H1 (cell line): ENCODE measurements around the gene ITGB2. TPM values are rescaled to one million over a fixed set of nuclear protein-coding genes. Genes with fewer than 3 reads are reported as not detected.

Experiments
- CTCF ChIA-PET: fragments of 300-600 bp; sonication (Branson Sonifier 250); formaldehyde crosslinking; loops from one replicate; lab custom pipeline; 2021; ENCODE audit not compliant: partially characterized antibody; lab: Charles Lee
- POLR2A ChIA-PET: fragments of 300-600 bp; sonication (Branson Sonifier 250); formaldehyde crosslinking; loops from one replicate; lab custom pipeline; 2021; ENCODE audit warnings: inconsistent platforms; ENCODE audit not compliant: partially characterized antibody; lab: Charles Lee
- DNase-seq, 2 experiments: peaks; one replicate each; pipeline versions ENCODE4 v3.0.0 to v3.0.0-alpha.2; 2010 to 2022; ENCODE audit warnings: low spot score in 2 of 2, low read depth in 1 of 2, mixed read lengths in 1 of 2
- FAIRE-seq: peaks from 2 replicates; lab custom pipeline; 2011; peaks lifted over from hg19 to GRCh38; lab: Jason Lieb, UNC
- H2AFZ ChIP-seq: 2 replicates; pipeline ENCODE4 v1.8.1; 2012; ENCODE audit warnings: low read length, inconsistent platforms
- H2AK5ac ChIP-seq: 2 replicates; pipeline ENCODE4 v1.6.1; 2013; ENCODE audit warnings: low read depth, low read length
- H2BK120ac ChIP-seq: replicated peaks from 2 replicates; pipeline ENCODE3; 2013; ENCODE audit warnings: low read depth, low read length, inconsistent platforms
- H2BK12ac ChIP-seq: 2 replicates; pipeline ENCODE4 v1.6.1; 2013; ENCODE audit warnings: low read depth, low read length
- H2BK15ac ChIP-seq: 2 replicates; pipeline ENCODE4 v1.6.1; 2013; ENCODE audit warnings: low read length
- H2BK20ac ChIP-seq: 2 replicates; pipeline ENCODE4 v1.6.1; 2013; ENCODE audit warnings: low read length
- H2BK5ac ChIP-seq: 2 replicates; pipeline ENCODE4 v1.6.1; 2013; ENCODE audit warnings: low read depth, low read length
- H3K14ac ChIP-seq: 2 replicates; pipeline ENCODE4 v1.6.1; 2013; ENCODE audit warnings: inconsistent platforms; ENCODE audit not compliant: insufficient read length
- H3K18ac ChIP-seq: 2 replicates; pipeline ENCODE4 v1.6.1; 2013; ENCODE audit warnings: low read length; ENCODE audit errors: extremely low read depth
- H3K23ac ChIP-seq: 2 replicates; pipeline ENCODE4 v1.6.1; 2013; ENCODE audit warnings: inconsistent platforms; ENCODE audit not compliant: insufficient read length
- H3K23me2 ChIP-seq: 2 replicates; pipeline ENCODE4 v1.6.1; 2013; ENCODE audit warnings: low read depth, low read length
- H3K27ac ChIP-seq: 2 replicates; pipeline ENCODE4 v1.6.1; 2011; ENCODE audit warnings: low read depth, low read length, inconsistent platforms
- H3K27me3 ChIP-seq, 4 experiments: replicated peaks in 1 of 4; 1 replicate in 1 of 4; 2 replicates in 3 of 4; pipeline versions ENCODE4 v1.6.1 to v1.8.1; 2011 to 2013; ENCODE audit warnings: low read length in 3 of 4, mild to moderate bottlenecking in 3 of 4, inconsistent platforms in 2 of 4, mixed read lengths in 2 of 4, moderate library complexity in 1 of 4; ENCODE audit not compliant: control insufficient read depth in 3 of 4, insufficient read depth in 3 of 4; ENCODE audit errors: extremely low read depth in 1 of 4
- H3K36me3 ChIP-seq, 4 experiments: 2 replicates each; pipeline versions ENCODE4 v1.6.1 to v1.8.1; 2011 to 2013; ENCODE audit warnings: mild to moderate bottlenecking in 4 of 4, low read length in 3 of 4, moderate library complexity in 2 of 4, control low read depth in 1 of 4, inconsistent platforms in 1 of 4; ENCODE audit not compliant: insufficient read depth in 4 of 4, control insufficient read depth in 2 of 4
- H3K4ac ChIP-seq: replicated peaks from 2 replicates; pipeline ENCODE3; 2013; ENCODE audit warnings: low read length, low read depth, mixed read lengths, inconsistent platforms; ENCODE audit not compliant: insufficient read length
- H3K4me1 ChIP-seq, 4 experiments: replicated peaks in 1 of 4; 1 replicate in 1 of 4; 2 replicates in 3 of 4; pipeline versions ENCODE4 v1.6.1 to v1.8.1; 2011 to 2013; ENCODE audit warnings: low read length in 3 of 4, inconsistent platforms in 2 of 4, mixed read lengths in 1 of 4; ENCODE audit not compliant: insufficient read depth in 4 of 4, control insufficient read depth in 3 of 4
- H3K4me2 ChIP-seq, 2 experiments: 2 replicates each; pipeline versions ENCODE4 v1.6.1 to v1.8.1; 2011 to 2013; ENCODE audit warnings: low read depth in 2 of 2, low read length in 2 of 2, control low read depth in 1 of 2, inconsistent platforms in 1 of 2, mild to moderate bottlenecking in 1 of 2; ENCODE audit not compliant: insufficient read depth in 1 of 2
- H3K4me3 ChIP-seq, 4 experiments: fragments of 200-600, 300-600 bp in 1 of 4; sonication (generic), shearing (Covaris generic), sonication (Bioruptor Twin) in 1 of 4; 2 replicates each; pipeline versions ENCODE4 v1.5.1 to v1.8.1; 2011 to 2016; ENCODE audit warnings: low read length in 4 of 4, low read depth in 3 of 4, control low read depth in 2 of 4, inconsistent platforms in 2 of 4, mild to moderate bottlenecking in 2 of 4, mixed read lengths in 1 of 4, moderate library complexity in 1 of 4; ENCODE audit not compliant: insufficient read depth in 2 of 4; ENCODE audit errors: extremely low read depth in 1 of 4
- H3K56ac ChIP-seq: replicated peaks from 2 replicates; pipeline ENCODE3; 2013; ENCODE audit warnings: low read depth, mild to moderate bottlenecking, mixed read lengths, low read length, inconsistent platforms; ENCODE audit not compliant: insufficient read length
- H3K79me1 ChIP-seq: 2 replicates; pipeline ENCODE4 v1.6.1; 2013; ENCODE audit warnings: low read depth, low read length, control low read depth
- H3K79me2 ChIP-seq, 2 experiments: 2 replicates each; pipeline versions ENCODE4 v1.6.1 to v1.8.1; 2012 to 2013; ENCODE audit warnings: low read length in 2 of 2, mild to moderate bottlenecking in 2 of 2, inconsistent platforms in 1 of 2; ENCODE audit not compliant: insufficient read depth in 2 of 2, control insufficient read depth in 1 of 2
- H3K9ac ChIP-seq, 4 experiments: replicated peaks in 1 of 4; 1 replicate in 1 of 4; 2 replicates in 3 of 4; pipeline versions ENCODE4 v1.6.1 to v1.8.1; 2011 to 2013; ENCODE audit warnings: low read depth in 3 of 4, low read length in 3 of 4, control low read depth in 2 of 4, mild to moderate bottlenecking in 2 of 4, moderate library complexity in 2 of 4, inconsistent platforms in 1 of 4; ENCODE audit errors: extremely low read depth in 1 of 4
- H3K9me3 ChIP-seq, 2 experiments: 2 replicates each; pipeline versions ENCODE4 v1.6.1 to v1.8.1; 2012 to 2013; ENCODE audit warnings: mild to moderate bottlenecking in 2 of 2, moderate library complexity in 2 of 2, control low read depth in 1 of 2, inconsistent platforms in 1 of 2, low read depth in 1 of 2, low read length in 1 of 2, mixed read lengths in 1 of 2; ENCODE audit not compliant: insufficient read depth in 2 of 2
- H4K20me1 ChIP-seq, 2 experiments: replicated peaks in 1 of 2; 2 replicates each; pipeline versions ENCODE3 to v1.8.1; 2011 to 2013; ENCODE audit warnings: inconsistent platforms in 2 of 2, low read length in 2 of 2, mild to moderate bottlenecking in 1 of 2; ENCODE audit not compliant: insufficient read depth in 2 of 2, control insufficient read depth in 1 of 2
- H4K5ac ChIP-seq: 2 replicates; pipeline ENCODE4 v1.6.1; 2013; ENCODE audit warnings: low read length, low read depth, mixed read lengths, inconsistent platforms; ENCODE audit not compliant: insufficient read length
- H4K8ac ChIP-seq: 2 replicates; pipeline ENCODE4 v1.8.0; 2013; ENCODE audit warnings: mild to moderate bottlenecking, moderate library complexity, low read length, inconsistent platforms; ENCODE audit not compliant: insufficient read depth; ENCODE audit errors: extremely low read depth
- H4K91ac ChIP-seq: replicated peaks from 2 replicates; pipeline ENCODE3; 2013; ENCODE audit warnings: low read length, mixed read lengths, inconsistent platforms; ENCODE audit not compliant: insufficient read length
- BCL11A ChIP-seq, 2 experiments: IDR thresholded peaks; one replicate each; pipeline ENCODE4 v1.6.1; 2011; ENCODE audit warnings: low read depth in 2 of 2, low read length in 2 of 2, mild to moderate bottlenecking in 2 of 2
- CEBPB ChIP-seq: IDR thresholded peaks from 2 replicates; pipeline ENCODE4 v1.6.1; 2012; ENCODE audit warnings: low read depth, low read length
- CHD1 ChIP-seq: IDR thresholded peaks from 2 replicates; pipeline ENCODE4 v1.6.1; 2012; ENCODE audit warnings: low read depth, low read length, improper control_type of control experiment
- CTBP2 ChIP-seq: IDR thresholded peaks from 2 replicates; pipeline ENCODE4 v1.7.0; 2011; ENCODE audit warnings: borderline replicate concordance, mild to moderate bottlenecking, moderate library complexity, mixed read lengths, low read length; ENCODE audit not compliant: insufficient read depth, insufficient read length
- E2F6 ChIP-seq: IDR thresholded peaks from 2 replicates; pipeline ENCODE4 v1.6.1; 2012; ENCODE audit warnings: inconsistent platforms
- HDAC6 ChIP-seq: IDR thresholded peaks from one replicate; pipeline ENCODE4 v1.7.1; 2012; ENCODE audit warnings: low read depth, mild to moderate bottlenecking, inconsistent platforms, low read length, moderate library complexity
- JUND ChIP-seq: IDR thresholded peaks from 2 replicates; pipeline ENCODE4 v1.6.1; 2011; ENCODE audit warnings: mild to moderate bottlenecking, improper control_type of control experiment, low read length
- MAFK ChIP-seq: IDR thresholded peaks from 2 replicates; pipeline ENCODE4 v1.6.1; 2012; ENCODE audit warnings: low read depth, mild to moderate bottlenecking, improper control_type of control experiment, low read length
- PHF8 ChIP-seq: fragments of 200-600 bp; sonication (generic); conservative IDR thresholded peaks from 2 replicates; pipeline ENCODE4 v1.7.1; 2012; ENCODE audit warnings: low read depth, mild to moderate bottlenecking, inconsistent platforms, low read length, moderate library complexity
- RBBP5 ChIP-seq: IDR thresholded peaks from 2 replicates; pipeline ENCODE4 v1.7.1; 2012; ENCODE audit warnings: low read depth, mild to moderate bottlenecking, inconsistent platforms, low read length, moderate library complexity, borderline replicate concordance
- SIX5 ChIP-seq: IDR thresholded peaks from 2 replicates; pipeline ENCODE4 v1.6.1; 2011; ENCODE audit warnings: mild to moderate bottlenecking, low read depth, low read length
- SUZ12 ChIP-seq: fragments of 200-600 bp; sonication (generic); IDR thresholded peaks from 2 replicates; pipeline ENCODE4 v1.6.1; 2012; ENCODE audit warnings: mild to moderate bottlenecking, inconsistent platforms, low read length, moderate library complexity, mixed read lengths
- WGBS, 2 experiments: shearing (Covaris generic) in 1 of 2; methylation state at CpG; one replicate each; pipeline versions ENCODE4 v1.1.6 to v1.1.7; 2013 to 2015; ENCODE audit warnings: low lambda C conversion rate in 2 of 2, mixed read lengths in 2 of 2, inconsistent platforms in 1 of 2, low coverage in 1 of 2, missing lambda C conversion rate in 1 of 2; ENCODE audit not compliant: insufficient replicate concordance in 2 of 2, insufficient coverage in 1 of 2, insufficient read length in 1 of 2; ENCODE audit errors: extremely low coverage in 1 of 2, missing lambda C conversion rate in 1 of 2; 5-methylcytosine and 5-hydroxymethylcytosine counted together
- polyA plus RNA-seq, 7 experiments: library from polyadenylated mRNA; depleted of rRNA in 3 of 7; stranded (reverse) in 5 of 7; unstranded in 2 of 7; fragments of >200 nt in 5 of 7; fragments of 200-250 nt in 2 of 7; gene quantifications; 1 replicate in 5 of 7; 2 replicates in 1 of 7; 4 replicates in 1 of 7; pipeline versions ENCODE4 v1.2.1 to v1.2.3, GENCODE V29; 2011 to 2013; ENCODE audit warnings: missing spikeins in 2 of 7, mixed read lengths in 2 of 7
- total RNA-seq: library from RNA; stranded (reverse); fragmentation: NEBNext Ultra II Directional; extraction: Animal tissue kit (Norgen Biotek cat#: 25700); gene quantifications from 2 replicates; pipeline ENCODE4 v1.2.1, GENCODE V29; 2021

Gene ITGB2
- total and polyA plus RNA-seq, 2 of the 8 experiments (the other 6 are each of a cell fraction or from before 2014, with no cell fraction given): 0.24 to 0.63 TPM

GRCh38 chr21:44957047-44957831 is 36.5 kb upstream of the ITGB2 start:
- ChIA-PET CTCF (interaction anchor here (0.6 to 5.7 kb wide), 7 partner anchors 7 to 181 kb away, joined by 3 to 29 read pairs (median 4); no protein-coding TSS in a partner anchor), POLR2A (interaction anchor here (1.2 to 1.7 kb wide), 4 partner anchors 10 to 24 kb away, joined by 3 to 8 read pairs (median 4); no protein-coding TSS in a partner anchor)
- Histone ChIP-seq H3K4ac (no peak overlapping the region), H3K79me1 (peaks cover 22% of the 10 kb centered on the region), H2AFZ (no peak overlapping the region), H3K27ac (no peak overlapping the region), H2BK12ac (no peak overlapping the region), H4K91ac (no peak overlapping the region), H4K8ac (peak overlapping the region; percentile 83), H3K14ac (no peak overlapping the region), H3K23me2 (no peaks in the 10 kb centered on the region), H2BK15ac (no peak overlapping the region), H3K9me3 (no peaks in the 10 kb centered on the region), H3K4me3 (no peak overlapping the region), H4K5ac (no peak overlapping the region), H2BK120ac (no peak overlapping the region), H2BK20ac (no peak overlapping the region), H3K36me3 (peaks cover 9 to 34% (median 18%) of the 10 kb centered on the region in 4 experiments; a peak in 7 of 8 replicates), H3K79me2 (peaks cover 0 to 58% of the 10 kb centered on the region in 2 experiments; a peak in 3 of 4 replicates), H3K56ac (no peak overlapping the region), H4K20me1 (peaks cover 19 to 51% of the 10 kb centered on the region in 2 experiments), H3K4me2 (no peak overlapping the region), H3K23ac (no peak overlapping the region), H3K27me3 (no peaks in the 10 kb centered on the region), H3K4me1 (no peaks in the 10 kb centered on the region), H3K9ac (no peak overlapping the region), H3K18ac (no peak overlapping the region), H2BK5ac (no peak overlapping the region), H2AK5ac (no peak overlapping the region)
- DNase-seq: no peak
- WGBS, 2 experiments: 91% methylated on average over 21 of the region's 22 CpGs; no CpG with 5 or more reads in 1 of the 2 experiments
- no peak for FAIRE-seq
- no peak for TF ChIP-seq BCL11A (IDR thresholded peaks at IDR 0.05; ENCODE audit: low read depth in 2 of 2, low read length in 2 of 2)
- TF ChIP-seq RBBP5: no peak
- no peak for TF ChIP-seq JUND
- no peak for TF ChIP-seq HDAC6
- no peak for TF ChIP-seq MAFK
- no peak for TF ChIP-seq CEBPB
- TF ChIP-seq SUZ12: no peak
- TF ChIP-seq CTBP2: no peak
- TF ChIP-seq PHF8: no peak
- TF ChIP-seq E2F6: no peak
- no peak for TF ChIP-seq CHD1
- no peak for TF ChIP-seq SIX5
